NCI-H446 treated with DMSO at 0.1 percent for 48 hours (cell line): ENCODE measurements around the gene HECW1.

Source experiments
- DNase-seq: peaks from one replicate; lab custom pipeline; 2025; lab: John Stamatoyannopoulos, UW

Gene HECW1

GRCh38 chr7:43148161-43148731, 35.8 kb downstream of the HECW1 start:
- DNase-seq, result no peak

GRCh38 chr7:43151076-43151475, 38.6 kb downstream of the HECW1 start:
- no peak for DNase-seq

- DNase-seq, result no peak
Observed at GRCh38 chr7:43152696-43153095, 40.2 kb downstream of the HECW1 start.

- no peak for DNase-seq
Observed at GRCh38 chr7:43155636-43156035, 43.2 kb downstream of the HECW1 start.

GRCh38 chr7:43163885-43164284, 51.4 kb downstream of the HECW1 start:
- DNase-seq, result no peak

GRCh38 chr7:43164757-43165156, 52.3 kb downstream of the HECW1 start:
- DNase-seq, result no peak

GRCh38 chr7:43166686-43167085, 54.2 kb downstream of the HECW1 start:
- DNase-seq, result no peak

GRCh38 chr7:43169076-43169475, 56.6 kb downstream of the HECW1 start:
- no peak for DNase-seq

DNA sequence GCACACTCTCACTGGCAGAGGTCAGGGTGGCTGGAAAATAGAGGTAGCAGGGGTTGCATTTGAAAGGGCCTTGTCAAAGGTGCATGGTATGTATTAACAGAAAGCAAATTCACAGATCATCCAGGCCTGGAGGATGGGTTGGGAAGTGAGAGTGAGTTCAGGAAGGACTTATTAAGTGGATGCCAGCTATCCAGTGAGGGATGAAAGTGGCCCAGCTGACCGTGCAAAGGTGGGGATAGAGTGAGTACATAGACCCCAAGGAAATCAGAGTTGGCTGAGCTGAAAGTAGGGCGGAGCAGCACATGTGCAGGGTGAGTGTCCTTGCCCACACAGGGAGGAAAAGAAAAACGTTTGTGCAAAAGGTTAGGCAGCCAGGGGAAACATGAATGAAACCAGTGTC, 58.1 kb downstream of the HECW1 start:
- DNase-seq, result no peak

DNA sequence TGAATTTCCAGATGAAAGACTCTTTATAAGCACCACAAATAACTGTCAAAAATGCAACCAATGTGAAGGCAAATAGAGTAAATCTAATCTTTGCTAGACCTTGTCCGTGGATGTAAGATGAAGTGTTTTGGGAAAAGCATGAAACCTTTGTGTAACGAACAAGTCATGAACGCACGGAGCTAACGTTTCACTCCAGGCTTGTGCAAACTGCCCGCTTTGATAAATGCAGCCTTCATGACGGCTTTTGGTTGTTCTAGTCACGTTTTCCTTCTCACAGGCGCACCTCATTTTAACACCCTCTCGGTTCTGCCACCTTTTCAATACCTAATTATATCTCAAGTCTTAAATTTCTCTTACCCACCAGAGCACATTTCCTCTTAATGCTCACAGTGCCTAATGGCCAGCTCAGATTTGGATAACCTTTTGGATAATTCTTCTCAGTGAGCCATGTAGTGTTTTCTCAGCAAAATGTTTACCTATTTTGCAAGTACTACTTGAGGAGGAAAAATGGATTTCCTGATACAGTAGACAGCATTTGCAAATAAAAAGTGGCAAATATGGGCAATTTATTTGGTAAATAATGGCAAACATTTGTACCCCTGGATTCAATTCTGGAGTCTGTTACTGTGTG, 63.2 kb downstream of the HECW1 start:
- no peak for DNase-seq

DNA sequence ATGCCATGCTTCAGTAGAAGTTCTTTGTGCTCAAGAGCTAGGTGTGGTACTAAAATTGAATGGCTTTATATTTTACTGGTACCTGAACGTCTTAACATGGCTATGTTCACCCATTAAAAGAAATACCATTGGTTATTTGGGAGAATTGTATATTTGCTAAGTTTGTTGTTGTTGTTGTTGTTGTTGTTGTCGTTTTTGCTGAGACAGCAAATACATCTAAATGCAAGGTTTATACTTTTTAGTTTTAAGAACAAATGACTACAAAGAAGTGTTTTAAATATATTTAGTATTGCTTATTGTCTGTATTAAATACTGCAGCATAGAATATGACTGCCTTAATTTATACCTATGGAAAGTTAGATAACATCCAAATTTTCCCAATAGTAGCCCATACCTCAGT, 66.9 kb downstream of the HECW1 start:
- no peak for DNase-seq

DNA sequence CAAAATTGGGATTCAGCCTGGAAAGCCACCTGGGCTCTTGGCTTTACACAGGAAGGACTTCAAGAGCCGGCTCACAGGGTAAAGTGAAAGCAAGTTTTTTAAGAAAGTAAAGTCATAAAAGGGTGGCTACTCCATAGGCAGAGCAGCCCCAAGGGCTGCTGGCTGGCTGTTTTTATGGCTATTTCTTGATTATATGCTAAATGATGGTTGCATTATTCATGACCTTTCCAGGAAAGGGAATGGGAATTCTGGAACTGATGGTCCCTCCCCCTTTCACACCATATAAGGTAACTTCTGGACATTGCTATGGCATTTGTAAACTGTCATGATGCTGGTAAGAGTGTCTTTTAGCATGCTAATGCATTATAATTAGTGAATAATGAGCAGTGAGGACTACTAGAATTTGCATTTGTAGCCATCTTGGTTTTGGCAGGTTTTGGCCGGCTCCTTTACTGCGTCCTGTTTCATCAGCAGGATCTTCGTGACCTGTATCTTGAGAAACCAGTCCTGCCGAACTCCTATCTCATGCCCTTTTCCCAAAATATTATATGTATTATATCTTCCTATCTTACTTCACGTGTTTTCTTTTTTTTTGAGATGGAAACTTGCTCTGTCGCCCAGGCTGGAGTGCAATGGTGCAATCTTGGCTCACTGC, 80.5 kb downstream of the HECW1 start:
- no peak for DNase-seq

GRCh38 chr7:43193893-43194292, 81.4 kb downstream of the HECW1 start:
- no peak for DNase-seq

DNA sequence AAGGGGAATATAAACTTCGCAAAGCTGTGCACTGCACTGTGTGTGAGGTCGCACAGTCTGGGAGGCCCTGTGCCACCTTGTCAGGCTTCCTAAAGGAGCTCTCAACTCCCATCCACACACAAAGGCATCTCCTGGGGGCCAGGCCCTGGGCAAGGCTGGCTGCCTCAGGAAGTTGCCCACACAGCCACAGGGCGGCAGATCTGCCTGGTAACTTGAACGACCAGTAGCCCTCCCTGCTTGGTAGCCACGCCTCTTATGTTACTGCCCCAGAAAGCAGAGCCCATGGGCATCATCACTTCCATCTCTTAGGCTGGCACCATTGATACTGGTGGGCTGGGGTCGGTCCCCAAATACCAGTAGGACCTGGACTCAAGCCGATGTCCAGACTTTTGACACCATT, 82.8 kb downstream of the HECW1 start:
- DNase-seq, result no peak

GRCh38 chr7:43195768-43196167, 83.3 kb downstream of the HECW1 start:
- DNase-seq, result no peak

DNA sequence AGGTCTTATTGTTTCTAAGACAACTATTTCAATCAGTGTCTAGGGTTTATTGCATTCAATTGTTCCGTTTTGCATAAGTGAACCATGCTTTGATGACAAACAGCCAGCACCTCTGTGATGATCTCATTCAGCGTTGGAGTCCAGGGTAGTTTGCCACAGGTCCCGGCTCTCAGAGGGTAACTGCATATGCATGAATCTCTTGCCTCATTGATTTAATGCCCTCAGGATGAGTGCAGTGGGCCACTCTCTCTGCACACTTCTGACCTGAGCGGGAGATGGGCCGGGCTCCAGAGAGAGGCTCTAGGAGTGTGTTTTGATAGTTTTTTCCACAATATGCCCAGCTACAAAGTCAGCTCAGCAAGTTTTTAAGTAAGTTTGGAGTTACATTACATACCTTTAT, 83.9 kb downstream of the HECW1 start:
- DNase-seq, result no peak

DNA sequence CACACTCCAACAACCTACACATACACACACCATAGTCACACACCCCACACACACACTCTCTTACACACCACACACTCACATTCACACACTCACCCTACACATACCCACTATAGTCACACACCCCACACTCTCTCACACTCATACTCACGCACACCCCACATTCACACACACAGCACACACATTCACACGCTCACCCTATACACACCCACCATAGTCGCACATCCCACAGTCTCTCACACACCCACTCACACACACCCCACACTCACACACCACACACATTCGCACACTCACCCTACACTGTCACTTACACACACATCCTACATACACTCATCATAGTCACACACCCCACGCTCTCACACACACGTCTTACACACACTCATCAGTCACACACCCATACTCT, 85.6 kb downstream of the HECW1 start:
- no peak for DNase-seq

DNA sequence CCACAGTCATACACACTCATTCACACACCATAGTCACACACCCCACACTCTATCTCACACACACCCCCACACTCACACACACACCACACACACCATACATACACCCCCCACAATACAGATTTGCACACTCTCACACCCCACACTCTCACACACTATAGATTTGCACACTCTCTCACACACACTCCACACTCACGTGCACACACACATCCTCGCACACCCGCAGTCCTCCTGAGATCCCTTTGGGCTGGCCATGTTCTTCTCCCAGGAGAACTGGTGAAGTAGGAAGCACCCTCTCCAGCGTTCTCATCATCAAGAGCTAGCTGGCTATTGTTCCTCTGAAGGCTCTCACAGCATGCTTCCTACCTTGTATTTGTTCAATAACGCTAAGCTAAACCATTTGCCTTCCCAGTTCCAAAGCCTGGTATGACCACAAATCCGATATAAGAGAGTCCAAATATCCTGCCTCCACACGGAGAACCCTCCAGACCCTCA, 86.2 kb downstream of the HECW1 start:
- no peak for DNase-seq

- no peak for DNase-seq
Observed at GRCh38 chr7:43199371-43200160, 87.1 kb downstream of the HECW1 start.

- no peak for DNase-seq
Observed at GRCh38 chr7:43201912-43202311, 89.5 kb downstream of the HECW1 start.

DNA sequence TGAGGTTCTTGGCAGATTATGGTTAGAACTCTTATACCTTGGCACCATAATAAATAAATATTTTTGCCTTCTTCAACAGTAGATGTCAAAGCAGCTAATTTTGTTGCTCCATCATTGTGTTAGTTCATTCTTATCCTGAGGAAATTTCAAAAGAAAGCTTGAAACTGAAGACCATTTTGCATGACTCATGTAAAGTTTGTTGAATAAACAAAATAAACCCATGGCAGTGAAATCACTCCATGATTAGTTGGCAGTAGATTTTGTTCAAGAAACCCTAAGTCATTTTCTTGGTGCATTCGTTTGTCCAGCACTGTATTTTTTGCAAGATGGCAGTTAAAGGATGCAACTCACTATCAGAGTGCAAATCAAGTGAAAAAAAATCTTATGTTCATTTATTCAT, 91.6 kb downstream of the HECW1 start:
- DNase-seq, result no peak

DNA sequence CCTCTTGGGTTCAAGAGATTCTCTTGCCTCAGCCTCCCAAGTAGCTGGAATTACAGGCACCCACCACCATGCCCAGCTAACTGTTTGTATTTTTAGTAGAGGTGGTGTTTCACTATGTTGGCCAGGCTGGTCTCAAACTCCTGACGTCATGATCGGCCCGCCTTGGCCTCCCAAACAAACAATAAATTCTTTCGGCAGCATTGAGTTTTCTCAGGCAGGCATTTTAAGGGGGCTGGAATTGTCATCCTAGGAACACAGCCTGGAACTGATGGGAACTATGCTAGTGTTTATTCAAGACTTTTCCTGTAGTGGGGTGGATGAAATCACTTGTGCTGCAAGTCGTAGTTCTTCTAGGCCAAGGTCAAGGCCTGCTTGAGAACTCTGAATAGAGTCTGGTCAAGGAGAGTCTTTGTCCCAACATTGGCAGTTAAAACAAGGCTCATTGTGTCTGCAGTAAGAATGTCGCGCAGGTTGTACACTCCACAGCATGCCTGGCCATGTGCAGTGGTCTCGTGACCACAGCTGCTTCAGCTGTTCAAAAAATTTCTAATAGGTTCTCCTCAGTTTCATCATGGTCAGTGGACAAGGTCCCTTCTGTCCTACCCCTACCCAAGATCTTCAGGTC, 92.8 kb downstream of the HECW1 start:
- DNase-seq, result no peak
